GM12872 (cell line): ENCODE results near the gene NDST1.

Experiments
- CTCF ChIP-seq: IDR thresholded peaks from 3 replicates; pipeline ENCODE4 v1.5.1; 2011; ENCODE audit warnings: low read depth, mild to moderate bottlenecking, low read length, moderate library complexity; ENCODE audit not compliant: insufficient read depth

The NDST1 gene

GRCh38 chr5:150486402-150487198 lies 21.3 kb upstream of the NDST1 start:
- no peak for TF ChIP-seq CTCF

GRCh38 chr5:150487199-150488061 lies 20.5 kb upstream of the NDST1 start:
- peak; percentile 41; the same call in 1 of the 3 replicates for TF ChIP-seq CTCF

- TF ChIP-seq CTCF: no peak
Observed at GRCh38 chr5:150488519-150489359, 19.2 kb upstream of the NDST1 start.

- TF ChIP-seq CTCF: no peak
Observed at GRCh38 chr5:150489360-150490295, 18.3 kb upstream of the NDST1 start.

- no peak for TF ChIP-seq CTCF
Observed at GRCh38 chr5:150490296-150490669, 17.6 kb upstream of the NDST1 start.

GRCh38 chr5:150490754-150491153 lies 17.2 kb upstream of the NDST1 start:
- no peak for TF ChIP-seq CTCF
